H9 (cell line): ENCODE results near the gene TAF9. TPM values are rescaled to one million over a fixed set of nuclear protein-coding genes. Genes with fewer than 3 reads are reported as not detected.

ENCODE experiments used
- DNase-seq: peaks from one replicate; pipeline ENCODE4 v3.0.0-alpha.2; 2017
- H2AFZ ChIP-seq: one replicate; pipeline ENCODE4 v1.6.1; 2013; ENCODE audit warnings: mild to moderate bottlenecking, low read length, control low read depth, moderate library complexity
- H2AK5ac ChIP-seq: 2 replicates; pipeline ENCODE4 v1.6.1; 2013; ENCODE audit warnings: low read length, control low read depth, mixed read lengths; ENCODE audit not compliant: insufficient read length
- H2BK120ac ChIP-seq: one replicate; pipeline ENCODE4 v1.6.1; 2013; ENCODE audit warnings: low read depth, mild to moderate bottlenecking, low read length, control low read depth, inconsistent platforms; ENCODE audit not compliant: poor library complexity, severe bottlenecking
- H2BK12ac ChIP-seq: 2 replicates; pipeline ENCODE4 v1.6.1; 2013; ENCODE audit warnings: low read length, control low read depth, mixed read lengths, low read depth; ENCODE audit not compliant: insufficient read length
- H2BK15ac ChIP-seq: 2 replicates; pipeline ENCODE4 v1.6.1; 2013; ENCODE audit warnings: low read depth, low read length, control low read depth
- H2BK20ac ChIP-seq: one replicate; pipeline ENCODE4 v1.6.1; 2013; ENCODE audit warnings: low read depth, mild to moderate bottlenecking, low read length, control low read depth, inconsistent platforms; ENCODE audit not compliant: poor library complexity, severe bottlenecking
- H2BK5ac ChIP-seq: 2 replicates; pipeline ENCODE4 v1.6.1; 2013; ENCODE audit warnings: low read length, control low read depth, mixed read lengths; ENCODE audit not compliant: insufficient read length
- H3K14ac ChIP-seq: 2 replicates; pipeline ENCODE4 v1.6.1; 2013; ENCODE audit warnings: low read length, control low read depth; ENCODE audit not compliant: insufficient read depth
- H3K18ac ChIP-seq: 2 replicates; pipeline ENCODE4 v1.6.1; 2013; ENCODE audit warnings: low read depth, mild to moderate bottlenecking, mixed read lengths, low read length, control low read depth; ENCODE audit not compliant: insufficient read length
- H3K23ac ChIP-seq: 2 replicates; pipeline ENCODE4 v1.6.1; 2013; ENCODE audit warnings: low read length, control low read depth, mixed read lengths, low read depth; ENCODE audit not compliant: insufficient read length
- H3K23me2 ChIP-seq: 2 replicates; pipeline ENCODE4 v1.6.1; 2013; ENCODE audit warnings: low read depth, mild to moderate bottlenecking, mixed read lengths, low read length, control low read depth; ENCODE audit not compliant: insufficient read length, poor library complexity, severe bottlenecking
- H3K27ac ChIP-seq: 2 replicates; pipeline ENCODE4 v1.5.1; 2013; ENCODE audit warnings: low read length, control low read depth, mixed read lengths, low read depth; ENCODE audit not compliant: insufficient read length
- H3K27me3 ChIP-seq: 2 replicates; pipeline ENCODE4 v1.6.1; 2013; ENCODE audit warnings: low read length, control low read depth, inconsistent platforms; ENCODE audit not compliant: insufficient read depth
- H3K4ac ChIP-seq: 2 replicates; pipeline ENCODE4 v1.6.1; 2013; ENCODE audit warnings: low read depth, mild to moderate bottlenecking, control low read depth, inconsistent platforms, low read length, moderate library complexity
- H3K4me1 ChIP-seq: 2 replicates; pipeline ENCODE4 v1.6.1; 2013; ENCODE audit warnings: low read length, control low read depth, inconsistent platforms; ENCODE audit not compliant: insufficient read depth
- H3K4me2 ChIP-seq: 2 replicates; pipeline ENCODE4 v1.6.1; 2013; ENCODE audit warnings: low read length, control low read depth, mixed read lengths; ENCODE audit not compliant: insufficient read length, insufficient read depth
- H3K56ac ChIP-seq: 2 replicates; pipeline ENCODE4 v1.6.1; 2013; ENCODE audit warnings: low read depth, mild to moderate bottlenecking, mixed read lengths, low read length, control low read depth; ENCODE audit not compliant: insufficient read length
- H3K79me1 ChIP-seq: 2 replicates; pipeline ENCODE4 v1.6.1; 2013; ENCODE audit warnings: low read depth, mild to moderate bottlenecking, moderate library complexity, low read length, control low read depth, inconsistent platforms; ENCODE audit not compliant: insufficient read depth, poor library complexity, severe bottlenecking
- H3K79me2 ChIP-seq: 2 replicates; pipeline ENCODE4 v1.6.1; 2013; ENCODE audit warnings: low read length, control low read depth, inconsistent platforms; ENCODE audit not compliant: insufficient read depth
- H3K9ac ChIP-seq: 2 replicates; pipeline ENCODE4 v1.6.1; 2013; ENCODE audit warnings: low read length, control low read depth, mixed read lengths; ENCODE audit not compliant: insufficient read length; ENCODE audit errors: extremely low read depth
- H3K9me3 ChIP-seq: one replicate; pipeline ENCODE4 v1.6.1; 2013; ENCODE audit warnings: low read depth, low read length, inconsistent platforms; ENCODE audit not compliant: control insufficient read depth
- H3T11ph ChIP-seq: one replicate; pipeline ENCODE4 v1.6.1; 2013; ENCODE audit warnings: mild to moderate bottlenecking, low read length, control low read depth, inconsistent platforms
- H4K20me1 ChIP-seq: one replicate; pipeline ENCODE4 v1.6.1; 2013; ENCODE audit not compliant: control insufficient read depth, insufficient read length, insufficient read depth
- H4K5ac ChIP-seq: 2 replicates; pipeline ENCODE4 v1.6.1; 2013; ENCODE audit warnings: low read depth, mild to moderate bottlenecking, mixed read lengths, low read length, control low read depth; ENCODE audit not compliant: insufficient read length
- H4K8ac ChIP-seq: replicated peaks from 2 replicates; pipeline ENCODE4 v1.6.1; 2013; ENCODE audit warnings: low read length, control low read depth, mixed read lengths, low read depth; ENCODE audit not compliant: insufficient read length
- H4K91ac ChIP-seq: 2 replicates; pipeline ENCODE4 v1.6.1; 2013; ENCODE audit warnings: low read depth, mild to moderate bottlenecking, moderate library complexity, mixed read lengths, low read length, control low read depth; ENCODE audit not compliant: insufficient read length
- H3K27ac Mint-ChIP-seq, 3 experiments: 2 replicates in 2 of 3; 3 replicates in 1 of 3; pipeline ENCODE4 v1.8.0; 2020 to 2021; ENCODE audit warnings: mixed read lengths in 3 of 3, mild to moderate bottlenecking in 1 of 3, moderate library complexity in 1 of 3
- H3K27me3 Mint-ChIP-seq: 2 replicates; pipeline ENCODE4 v1.8.0; 2021; ENCODE audit warnings: low read depth, mild to moderate bottlenecking, moderate library complexity, mixed read lengths
- H3K36me3 Mint-ChIP-seq, 3 experiments: 2 replicates in 2 of 3; 3 replicates in 1 of 3; pipeline ENCODE4 v1.8.0; 2020 to 2021; ENCODE audit warnings: low read depth in 3 of 3, mixed read lengths in 3 of 3; ENCODE audit not compliant: insufficient read depth in 1 of 3
- H3K4me1 Mint-ChIP-seq, 2 experiments: 2 replicates each; pipeline ENCODE4 v1.8.0; 2020; ENCODE audit warnings: mixed read lengths in 2 of 2
- H3K4me3 Mint-ChIP-seq, 2 experiments: 2 replicates in 1 of 2; 3 replicates in 1 of 2; pipeline ENCODE4 v1.8.0; 2020 to 2021; ENCODE audit warnings: mild to moderate bottlenecking in 2 of 2, mixed read lengths in 2 of 2, moderate library complexity in 1 of 2
- H3K9me3 Mint-ChIP-seq, 2 experiments: 2 replicates in 1 of 2; 3 replicates in 1 of 2; pipeline ENCODE4 v1.8.0; 2020; ENCODE audit warnings: mild to moderate bottlenecking in 2 of 2, mixed read lengths in 2 of 2, moderate library complexity in 1 of 2
- total RNA-seq: library from RNA; stranded (reverse); gene quantifications from 2 replicates; pipeline ENCODE4 v1.2.1, GENCODE V29; 2021
- TF ChIP-seq, protein P1 (sequence below): fragments of 200-600 bp; sonication (generic); conservative IDR thresholded peaks from 3 replicates; pipeline ENCODE4 v1.8.0; 2021; ENCODE audit warnings: antibody characterized with exemption, mild to moderate bottlenecking

TAF9 gene
- total RNA-seq, 1 experiment from 2014 or later: 85.0 TPM

- Histone ChIP-seq H2BK15ac (no peak overlapping the region), H4K91ac (no peak overlapping the region), H3K79me1 (no peaks in the 10 kb centered on the region), H3T11ph (no peak overlapping the region), H2BK120ac (no peak overlapping the region), H2AK5ac (no peak overlapping the region), H3K23ac (no peak overlapping the region), H3K27me3 (no peaks in the 10 kb centered on the region), H3K9me3 (no peaks in the 10 kb centered on the region), H3K4me2 (peak overlapping the region; percentile 69), H4K5ac (no peak overlapping the region), H3K56ac (no peak overlapping the region), H3K14ac (no peak overlapping the region), H4K8ac (no peak overlapping the region), H3K27ac (no peak overlapping the region), H3K9ac (no peak overlapping the region), H3K23me2 (peaks cover 3% of the 10 kb centered on the region), H3K4me1 (peaks cover 2% of the 10 kb centered on the region; the same call in 1 of the 2 replicates), H4K20me1 (no peaks in the 10 kb centered on the region), H2AFZ (no peak overlapping the region), H2BK12ac (no peak overlapping the region), H2BK20ac (no peak overlapping the region), H3K79me2 (no peaks in the 10 kb centered on the region), H3K4ac (no peak overlapping the region), H2BK5ac (no peak overlapping the region), H3K18ac (no peak overlapping the region)
- no peak for DNase-seq
- peak overlapping the region; percentile 5 to 13; a peak in 3 of 5 replicates for H3K4me3 Mint-ChIP-seq
- no peaks in the 10 kb centered on the region for H3K9me3 Mint-ChIP-seq
- peaks cover 17 to 21% of the 10 kb centered on the region in 2 experiments for H3K4me1 Mint-ChIP-seq
- peaks cover 21 to 40% (median 33%) of the 10 kb centered on the region in 3 experiments for H3K36me3 Mint-ChIP-seq
- H3K27me3 Mint-ChIP-seq: no peaks in the 10 kb centered on the region
- TF ChIP-seq, protein P1, sequence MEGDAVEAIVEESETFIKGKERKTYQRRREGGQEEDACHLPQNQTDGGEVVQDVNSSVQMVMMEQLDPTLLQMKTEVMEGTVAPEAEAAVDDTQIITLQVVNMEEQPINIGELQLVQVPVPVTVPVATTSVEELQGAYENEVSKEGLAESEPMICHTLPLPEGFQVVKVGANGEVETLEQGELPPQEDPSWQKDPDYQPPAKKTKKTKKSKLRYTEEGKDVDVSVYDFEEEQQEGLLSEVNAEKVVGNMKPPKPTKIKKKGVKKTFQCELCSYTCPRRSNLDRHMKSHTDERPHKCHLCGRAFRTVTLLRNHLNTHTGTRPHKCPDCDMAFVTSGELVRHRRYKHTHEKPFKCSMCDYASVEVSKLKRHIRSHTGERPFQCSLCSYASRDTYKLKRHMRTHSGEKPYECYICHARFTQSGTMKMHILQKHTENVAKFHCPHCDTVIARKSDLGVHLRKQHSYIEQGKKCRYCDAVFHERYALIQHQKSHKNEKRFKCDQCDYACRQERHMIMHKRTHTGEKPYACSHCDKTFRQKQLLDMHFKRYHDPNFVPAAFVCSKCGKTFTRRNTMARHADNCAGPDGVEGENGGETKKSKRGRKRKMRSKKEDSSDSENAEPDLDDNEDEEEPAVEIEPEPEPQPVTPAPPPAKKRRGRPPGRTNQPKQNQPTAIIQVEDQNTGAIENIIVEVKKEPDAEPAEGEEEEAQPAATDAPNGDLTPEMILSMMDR: no peak
- no peak overlapping the region for H3K27ac Mint-ChIP-seq
These were observed 47.4 kb upstream of the TAF9 start for GRCh38 chr5:69416699-69417098.
